ENCODE measurements around the gene RBX1.

RBX1 gene

GRCh38 chr22:40991298-40991697 is 40.1 kb downstream of the RBX1 start:
- ATAC-seq = no peak
- TF ChIP-seq CSDC2 (CRISPR knock-in tag; IDR thresholded peaks at IDR 0.05) (no peak), ZC3H10 (CRISPR knock-in tag; IDR thresholded peaks at IDR 0.05) (no peak), ESRRG (CRISPR knock-in tag; IDR thresholded peaks at IDR 0.05) (no peak)

- no peak for TF ChIP-seq GLIS3 (CRISPR knock-in tag; IDR thresholded peaks at IDR 0.05)
- TF ChIP-seq ZFP3 (CRISPR knock-in tag; IDR thresholded peaks at IDR 0.05) = no peak
- TF ChIP-seq, protein P1, sequence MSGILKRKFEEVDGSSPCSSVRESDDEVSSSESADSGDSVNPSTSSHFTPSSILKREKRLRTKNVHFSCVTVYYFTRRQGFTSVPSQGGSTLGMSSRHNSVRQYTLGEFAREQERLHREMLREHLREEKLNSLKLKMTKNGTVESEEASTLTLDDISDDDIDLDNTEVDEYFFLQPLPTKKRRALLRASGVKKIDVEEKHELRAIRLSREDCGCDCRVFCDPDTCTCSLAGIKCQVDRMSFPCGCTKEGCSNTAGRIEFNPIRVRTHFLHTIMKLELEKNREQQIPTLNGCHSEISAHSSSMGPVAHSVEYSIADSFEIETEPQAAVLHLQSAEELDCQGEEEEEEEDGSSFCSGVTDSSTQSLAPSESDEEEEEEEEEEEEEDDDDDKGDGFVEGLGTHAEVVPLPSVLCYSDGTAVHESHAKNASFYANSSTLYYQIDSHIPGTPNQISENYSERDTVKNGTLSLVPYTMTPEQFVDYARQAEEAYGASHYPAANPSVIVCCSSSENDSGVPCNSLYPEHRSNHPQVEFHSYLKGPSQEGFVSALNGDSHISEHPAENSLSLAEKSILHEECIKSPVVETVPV (CRISPR knock-in tag; IDR thresholded peaks at IDR 0.05) = no peak
- TF ChIP-seq RARB (CRISPR knock-in tag; IDR thresholded peaks at IDR 0.05) = no peak
- ATAC-seq = no peak
These were observed 44.6 kb downstream of the RBX1 start for GRCh38 chr22:40995821-40996220.

DNA sequence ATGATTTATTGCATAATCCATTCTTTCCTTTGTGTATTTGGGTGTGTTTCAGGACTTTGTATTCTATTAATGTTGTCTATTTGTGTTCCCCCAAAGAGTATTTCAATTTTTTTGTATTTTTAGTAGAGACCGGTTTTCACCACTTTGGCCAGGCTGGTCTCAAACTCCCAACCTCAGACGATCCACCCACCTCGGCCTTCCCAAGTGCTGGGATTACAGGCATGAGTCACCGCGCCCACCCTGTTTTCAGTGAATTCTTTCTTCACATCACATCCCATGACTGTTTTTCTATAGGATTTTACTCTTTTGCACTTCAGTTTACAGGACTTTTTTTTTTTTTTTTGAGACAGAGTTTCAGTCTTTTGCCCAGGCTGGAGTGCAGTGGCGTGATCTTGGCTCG is 46.3 kb downstream of the RBX1 start:
- TF ChIP-seq ARNTL (CRISPR knock-in tag; IDR thresholded peaks at IDR 0.05; ENCODE audit: borderline replicate concordance, low read depth) = no peak
- TF ChIP-seq PPARA (CRISPR knock-in tag; IDR thresholded peaks at IDR 0.05; ENCODE audit: borderline replicate concordance) = no peak
- no peak for TF ChIP-seq CREB5 (CRISPR knock-in tag; IDR thresholded peaks at IDR 0.05; ENCODE audit: low read depth)
- no peak for TF ChIP-seq TOX (CRISPR knock-in tag; IDR thresholded peaks at IDR 0.05; ENCODE audit: borderline replicate concordance)
- TF ChIP-seq, protein P2, sequence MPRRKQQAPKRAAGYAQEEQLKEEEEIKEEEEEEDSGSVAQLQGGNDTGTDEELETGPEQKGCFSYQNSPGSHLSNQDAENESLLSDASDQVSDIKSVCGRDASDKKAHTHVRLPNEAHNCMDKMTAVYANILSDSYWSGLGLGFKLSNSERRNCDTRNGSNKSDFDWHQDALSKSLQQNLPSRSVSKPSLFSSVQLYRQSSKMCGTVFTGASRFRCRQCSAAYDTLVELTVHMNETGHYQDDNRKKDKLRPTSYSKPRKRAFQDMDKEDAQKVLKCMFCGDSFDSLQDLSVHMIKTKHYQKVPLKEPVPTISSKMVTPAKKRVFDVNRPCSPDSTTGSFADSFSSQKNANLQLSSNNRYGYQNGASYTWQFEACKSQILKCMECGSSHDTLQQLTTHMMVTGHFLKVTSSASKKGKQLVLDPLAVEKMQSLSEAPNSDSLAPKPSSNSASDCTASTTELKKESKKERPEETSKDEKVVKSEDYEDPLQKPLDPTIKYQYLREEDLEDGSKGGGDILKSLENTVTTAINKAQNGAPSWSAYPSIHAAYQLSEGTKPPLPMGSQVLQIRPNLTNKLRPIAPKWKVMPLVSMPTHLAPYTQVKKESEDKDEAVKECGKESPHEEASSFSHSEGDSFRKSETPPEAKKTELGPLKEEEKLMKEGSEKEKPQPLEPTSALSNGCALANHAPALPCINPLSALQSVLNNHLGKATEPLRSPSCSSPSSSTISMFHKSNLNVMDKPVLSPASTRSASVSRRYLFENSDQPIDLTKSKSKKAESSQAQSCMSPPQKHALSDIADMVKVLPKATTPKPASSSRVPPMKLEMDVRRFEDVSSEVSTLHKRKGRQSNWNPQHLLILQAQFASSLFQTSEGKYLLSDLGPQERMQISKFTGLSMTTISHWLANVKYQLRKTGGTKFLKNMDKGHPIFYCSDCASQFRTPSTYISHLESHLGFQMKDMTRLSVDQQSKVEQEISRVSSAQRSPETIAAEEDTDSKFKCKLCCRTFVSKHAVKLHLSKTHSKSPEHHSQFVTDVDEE (CRISPR knock-in tag; IDR thresholded peaks at IDR 0.05) = no peak
- no peak for TF ChIP-seq TCF4 (CRISPR knock-in tag; IDR thresholded peaks at IDR 0.05; ENCODE audit: borderline replicate concordance)
- no peak for TF ChIP-seq GLIS3 (CRISPR knock-in tag; IDR thresholded peaks at IDR 0.05)
- TF ChIP-seq, protein P3, sequence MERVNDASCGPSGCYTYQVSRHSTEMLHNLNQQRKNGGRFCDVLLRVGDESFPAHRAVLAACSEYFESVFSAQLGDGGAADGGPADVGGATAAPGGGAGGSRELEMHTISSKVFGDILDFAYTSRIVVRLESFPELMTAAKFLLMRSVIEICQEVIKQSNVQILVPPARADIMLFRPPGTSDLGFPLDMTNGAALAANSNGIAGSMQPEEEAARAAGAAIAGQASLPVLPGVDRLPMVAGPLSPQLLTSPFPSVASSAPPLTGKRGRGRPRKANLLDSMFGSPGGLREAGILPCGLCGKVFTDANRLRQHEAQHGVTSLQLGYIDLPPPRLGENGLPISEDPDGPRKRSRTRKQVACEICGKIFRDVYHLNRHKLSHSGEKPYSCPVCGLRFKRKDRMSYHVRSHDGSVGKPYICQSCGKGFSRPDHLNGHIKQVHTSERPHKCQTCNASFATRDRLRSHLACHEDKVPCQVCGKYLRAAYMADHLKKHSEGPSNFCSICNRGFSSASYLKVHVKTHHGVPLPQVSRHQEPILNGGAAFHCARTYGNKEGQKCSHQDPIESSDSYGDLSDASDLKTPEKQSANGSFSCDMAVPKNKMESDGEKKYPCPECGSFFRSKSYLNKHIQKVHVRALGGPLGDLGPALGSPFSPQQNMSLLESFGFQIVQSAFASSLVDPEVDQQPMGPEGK (CRISPR knock-in tag; IDR thresholded peaks at IDR 0.05; ENCODE audit: borderline replicate concordance) = no peak
- TF ChIP-seq ZC3H10 (CRISPR knock-in tag; IDR thresholded peaks at IDR 0.05) = no peak
- no peak for TF ChIP-seq ZFP3 (CRISPR knock-in tag; IDR thresholded peaks at IDR 0.05)
- TF ChIP-seq SNAI2 (CRISPR knock-in tag; IDR thresholded peaks at IDR 0.05) = no peak
- no peak for TF ChIP-seq OSR1 (CRISPR knock-in tag; IDR thresholded peaks at IDR 0.05)
- TF ChIP-seq ISL1 (CRISPR knock-in tag; IDR thresholded peaks at IDR 0.05) = no peak
- TF ChIP-seq ZNF8 (CRISPR knock-in tag; IDR thresholded peaks at IDR 0.05) = no peak
- TF ChIP-seq ZNF565 (CRISPR knock-in tag; conservative IDR thresholded peaks at IDR 0.05; ENCODE audit: low read depth) = no peak
- no peak for TF ChIP-seq CSDC2 (CRISPR knock-in tag; IDR thresholded peaks at IDR 0.05)
- ATAC-seq = no peak

GRCh38 chr22:41000040-41000565 is 48.9 kb downstream of the RBX1 start:
- no peak for TF ChIP-seq ZFP3 (CRISPR knock-in tag; IDR thresholded peaks at IDR 0.05)
- peak; percentile 70 for TF ChIP-seq ZNF8 (CRISPR knock-in tag; IDR thresholded peaks at IDR 0.05)
- no peak for TF ChIP-seq PPARA (CRISPR knock-in tag; IDR thresholded peaks at IDR 0.05; ENCODE audit: borderline replicate concordance)
- no peak for TF ChIP-seq ZFP30 (CRISPR knock-in tag; IDR thresholded peaks at IDR 0.05)
- no peak for TF ChIP-seq CSDC2 (CRISPR knock-in tag; IDR thresholded peaks at IDR 0.05)
- no peak for TF ChIP-seq ISL1 (CRISPR knock-in tag; IDR thresholded peaks at IDR 0.05)
- TF ChIP-seq TOX (CRISPR knock-in tag; IDR thresholded peaks at IDR 0.05; ENCODE audit: borderline replicate concordance) = no peak
- TF ChIP-seq, protein P4, sequence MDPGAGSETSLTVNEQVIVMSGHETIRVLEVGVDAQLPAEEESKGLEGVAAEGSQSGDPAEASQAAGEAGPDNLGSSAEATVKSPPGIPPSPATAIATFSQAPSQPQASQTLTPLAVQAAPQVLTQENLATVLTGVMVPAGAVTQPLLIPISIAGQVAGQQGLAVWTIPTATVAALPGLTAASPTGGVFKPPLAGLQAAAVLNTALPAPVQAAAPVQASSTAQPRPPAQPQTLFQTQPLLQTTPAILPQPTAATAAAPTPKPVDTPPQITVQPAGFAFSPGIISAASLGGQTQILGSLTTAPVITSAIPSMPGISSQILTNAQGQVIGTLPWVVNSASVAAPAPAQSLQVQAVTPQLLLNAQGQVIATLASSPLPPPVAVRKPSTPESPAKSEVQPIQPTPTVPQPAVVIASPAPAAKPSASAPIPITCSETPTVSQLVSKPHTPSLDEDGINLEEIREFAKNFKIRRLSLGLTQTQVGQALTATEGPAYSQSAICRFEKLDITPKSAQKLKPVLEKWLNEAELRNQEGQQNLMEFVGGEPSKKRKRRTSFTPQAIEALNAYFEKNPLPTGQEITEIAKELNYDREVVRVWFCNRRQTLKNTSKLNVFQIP (CRISPR knock-in tag; IDR thresholded peaks at IDR 0.05; ENCODE audit: borderline replicate concordance, low read depth) = no peak
- no peak for ATAC-seq
